ENCODE measurements around the gene CNIH2.

The CNIH2 gene

GRCh38 chr11:66328302-66329144, 50.5 kb downstream of the CNIH2 start:
- TF ChIP-seq TAF1 (IDR thresholded peaks at IDR 0.05; ENCODE audit: borderline replicate concordance, low read depth, low read length) = no peak
- no peak for TF ChIP-seq POLR2A (IDR thresholded peaks at IDR 0.05; ENCODE audit: low read depth, low read length)
- TF ChIP-seq POLR2AphosphoS5 (IDR thresholded peaks at IDR 0.05; ENCODE audit: low read depth, low read length) = no peak
- DNase-seq (ENCODE audit: insufficient read length) = peak; percentile 88
- peak; percentile 100 for FAIRE-seq

- no peak for DNase-seq (ENCODE audit: insufficient read length)
- TF ChIP-seq TAF1 (IDR thresholded peaks at IDR 0.05; ENCODE audit: borderline replicate concordance, low read depth, low read length) = no peak
- no peak for TF ChIP-seq POLR2A (IDR thresholded peaks at IDR 0.05; ENCODE audit: low read depth, low read length)
- TF ChIP-seq POLR2AphosphoS5 (IDR thresholded peaks at IDR 0.05; ENCODE audit: low read depth, low read length) = no peak
- FAIRE-seq = no peak
Observed at GRCh38 chr11:66329165-66329673, 51.2 kb downstream of the CNIH2 start.

- TF ChIP-seq POLR2A (IDR thresholded peaks at IDR 0.05; ENCODE audit: low read depth, low read length) = no peak
- no peak for TF ChIP-seq TAF1 (IDR thresholded peaks at IDR 0.05; ENCODE audit: borderline replicate concordance, low read depth, low read length)
- TF ChIP-seq POLR2AphosphoS5 (IDR thresholded peaks at IDR 0.05; ENCODE audit: low read depth, low read length) = no peak
- FAIRE-seq = no peak
Observed at GRCh38 chr11:66330931-66331330, 53.0 kb downstream of the CNIH2 start.

GRCh38 chr11:66331542-66332370, 53.8 kb downstream of the CNIH2 start:
- FAIRE-seq = no peak
- TF ChIP-seq POLR2A (IDR thresholded peaks at IDR 0.05; ENCODE audit: low read depth, low read length) (no peak), POLR2AphosphoS5 (IDR thresholded peaks at IDR 0.05; ENCODE audit: low read depth, low read length) (no peak), TAF1 (IDR thresholded peaks at IDR 0.05; ENCODE audit: borderline replicate concordance, low read depth, low read length) (no peak)
- no peak for DNase-seq (ENCODE audit: insufficient read length)

More at GRCh38 chr11:66330931-66331330, 53.0 kb downstream of the CNIH2 start:
- DNase-seq (ENCODE audit: insufficient read length) = no peak

- TF ChIP-seq POLR2A (IDR thresholded peaks at IDR 0.05; ENCODE audit: low read depth, low read length) (no peak), POLR2AphosphoS5 (IDR thresholded peaks at IDR 0.05; ENCODE audit: low read depth, low read length) (no peak), TAF1 (IDR thresholded peaks at IDR 0.05; ENCODE audit: borderline replicate concordance, low read depth, low read length) (no peak)
- FAIRE-seq = no peak
Observed at GRCh38 chr11:66332371-66333219, 54.6 kb downstream of the CNIH2 start.

GRCh38 chr11:66333220-66333877, 55.4 kb downstream of the CNIH2 start:
- FAIRE-seq = no peak
- no peak for TF ChIP-seq POLR2AphosphoS5 (IDR thresholded peaks at IDR 0.05; ENCODE audit: low read depth, low read length)
- TF ChIP-seq POLR2A (IDR thresholded peaks at IDR 0.05; ENCODE audit: low read depth, low read length) = no peak
- TF ChIP-seq TAF1 (IDR thresholded peaks at IDR 0.05; ENCODE audit: borderline replicate concordance, low read depth, low read length) = no peak
- no peak for DNase-seq (ENCODE audit: insufficient read length)

More at GRCh38 chr11:66332371-66333219, 54.6 kb downstream of the CNIH2 start:
- DNase-seq (ENCODE audit: insufficient read length) = no peak
